Measurements from ENCODE around the gene RAD51B. TPM values are rescaled to one million over a fixed set of nuclear protein-coding genes. Genes with fewer than 3 reads are reported as not detected.

RAD51B gene
- total RNA-seq, 1 experiment from 2014 or later: 10.8 TPM

DNA sequence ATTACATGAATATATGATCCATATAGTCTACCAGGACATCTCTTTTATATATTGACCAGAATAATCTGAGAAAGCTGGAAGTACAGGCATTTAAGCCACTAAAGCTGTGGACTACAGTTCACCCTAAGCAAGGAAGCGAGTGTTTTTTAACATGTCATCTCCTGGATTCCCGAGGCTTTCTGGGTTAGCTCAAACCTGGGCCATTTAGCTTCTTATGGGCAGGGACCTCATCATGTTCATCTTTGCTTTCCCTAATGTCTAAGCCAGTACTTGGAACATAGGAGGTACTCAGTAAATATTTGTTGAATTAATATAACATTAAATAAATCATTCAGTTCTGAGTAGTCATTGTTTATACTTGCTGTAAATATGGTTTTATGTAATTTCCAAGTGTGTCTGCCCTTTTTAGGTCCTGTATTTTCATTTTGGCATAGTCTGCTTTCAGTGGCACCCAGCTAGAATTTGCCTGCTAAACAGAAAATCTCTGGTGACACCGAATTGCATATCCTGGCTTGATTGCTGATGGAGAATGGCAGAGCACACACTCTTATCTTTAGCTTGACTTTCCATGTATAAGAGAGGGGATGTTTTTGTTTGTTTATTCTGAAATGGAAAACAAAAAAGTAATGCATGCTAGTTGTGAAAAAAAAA, 628.8 kb downstream of the RAD51B start:
- no peaks in the 10 kb centered on the region for H3K36me3 ChIP-seq (ENCODE audit: low read depth, low read length)
- H3K9me3 ChIP-seq (ENCODE audit: low read length): no peaks in the 10 kb centered on the region
- H3K27me3 ChIP-seq (ENCODE audit: low read length): no peaks in the 10 kb centered on the region
- H3K9me2 ChIP-seq (replicated peaks; ENCODE audit: low read length): no peaks in the 10 kb centered on the region
- intact Hi-C loops (cut with micrococcal nuclease): loop anchor here (1.0 to 5.0 kb wide), 5 partner anchors 11 to 506 kb away; no protein-coding TSS in a partner anchor
- POLR2A ChIA-PET (ENCODE audit: unreplicated experiment): interaction anchor here (0.6 kb wide), 3 partner anchors 10 to 628 kb away, joined by 3 read pairs; no protein-coding TSS in a partner anchor
- CTCF ChIA-PET: interaction anchor here (0.5 to 0.6 kb wide), 3 partner anchors 56 to 235 kb away, joined by 3 to 4 read pairs (median 3); no protein-coding TSS in a partner anchor
- DNase-seq (peak; percentile 34), ATAC-seq (peak; percentile 87)
- H3K27ac ChIP-seq (ENCODE audit: low read length): no peak overlapping the region
- no peaks in the 10 kb centered on the region for H4K20me1 ChIP-seq (ENCODE audit: low read length)
- no peaks in the 10 kb centered on the region for H3K79me2 ChIP-seq (ENCODE audit: low read length)
- H3K4me3 ChIP-seq (ENCODE audit: low read length): no peak overlapping the region
- BruUV-seq (replicated peaks): no TSS peak
- H3K4me2 ChIP-seq (ENCODE audit: low read length): peak overlapping the region; percentile 0
- H3K4me1 ChIP-seq (ENCODE audit: insufficient read depth, low read length): peaks cover 30% of the 10 kb centered on the region
- H2AFZ ChIP-seq (ENCODE audit: low read length): no peak overlapping the region
- no peaks in the 10 kb centered on the region for H3F3A ChIP-seq (ENCODE audit: low read length, unreplicated experiment)
- no peak overlapping the region for H3K9ac ChIP-seq (ENCODE audit: low read length)
- TF ChIP-seq, protein P1, sequence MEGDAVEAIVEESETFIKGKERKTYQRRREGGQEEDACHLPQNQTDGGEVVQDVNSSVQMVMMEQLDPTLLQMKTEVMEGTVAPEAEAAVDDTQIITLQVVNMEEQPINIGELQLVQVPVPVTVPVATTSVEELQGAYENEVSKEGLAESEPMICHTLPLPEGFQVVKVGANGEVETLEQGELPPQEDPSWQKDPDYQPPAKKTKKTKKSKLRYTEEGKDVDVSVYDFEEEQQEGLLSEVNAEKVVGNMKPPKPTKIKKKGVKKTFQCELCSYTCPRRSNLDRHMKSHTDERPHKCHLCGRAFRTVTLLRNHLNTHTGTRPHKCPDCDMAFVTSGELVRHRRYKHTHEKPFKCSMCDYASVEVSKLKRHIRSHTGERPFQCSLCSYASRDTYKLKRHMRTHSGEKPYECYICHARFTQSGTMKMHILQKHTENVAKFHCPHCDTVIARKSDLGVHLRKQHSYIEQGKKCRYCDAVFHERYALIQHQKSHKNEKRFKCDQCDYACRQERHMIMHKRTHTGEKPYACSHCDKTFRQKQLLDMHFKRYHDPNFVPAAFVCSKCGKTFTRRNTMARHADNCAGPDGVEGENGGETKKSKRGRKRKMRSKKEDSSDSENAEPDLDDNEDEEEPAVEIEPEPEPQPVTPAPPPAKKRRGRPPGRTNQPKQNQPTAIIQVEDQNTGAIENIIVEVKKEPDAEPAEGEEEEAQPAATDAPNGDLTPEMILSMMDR (conservative IDR thresholded peaks at IDR 0.05; ENCODE audit: low read depth, low read length): no peak
- no peak for TF ChIP-seq EZH2 (IDR thresholded peaks at IDR 0.05; ENCODE audit: low read length, unreplicated experiment)
- no peak for TF ChIP-seq EZH2phosphoT487 (IDR thresholded peaks at IDR 0.05; ENCODE audit: borderline replicate concordance, low read length)

DNA sequence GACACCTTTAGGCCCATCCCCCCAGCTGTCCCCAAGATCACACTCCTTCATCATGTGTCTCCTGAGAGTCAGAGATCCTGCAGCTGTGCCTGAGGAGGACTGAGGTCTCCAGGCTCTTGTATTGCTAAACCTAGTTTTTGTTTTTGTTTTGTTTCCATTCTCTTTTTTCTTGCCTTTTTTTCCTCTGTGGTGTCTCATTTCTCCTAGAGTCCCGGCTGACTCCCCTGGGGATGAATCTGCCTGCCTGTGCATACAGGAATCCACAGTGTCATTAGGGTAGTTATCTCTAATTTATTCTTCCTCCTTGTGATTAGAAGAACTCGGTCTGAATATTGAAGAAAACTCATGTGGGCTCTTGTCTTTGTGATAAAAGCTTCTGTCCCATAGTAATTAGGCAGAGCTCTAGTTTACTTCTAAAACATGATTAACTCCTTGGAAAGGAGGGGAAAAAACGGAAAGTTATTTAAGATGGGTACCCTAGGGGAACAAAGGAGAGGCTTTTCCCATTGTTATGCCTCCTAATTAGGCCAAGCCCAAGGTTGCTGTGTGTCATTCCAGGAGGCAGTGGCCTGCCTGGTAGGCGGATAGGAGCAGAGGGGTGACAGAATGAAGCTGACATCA, 630.1 kb downstream of the RAD51B start:
- CTCF ChIA-PET: interaction anchor here (1.0 kb wide), 1 partner anchor 367 kb away, joined by 3 read pairs; no protein-coding TSS in a partner anchor
- H3K4me2 ChIP-seq (ENCODE audit: low read length): no peak overlapping the region
- ATAC-seq (no peak), DNase-seq (no peak)
- no peaks in the 10 kb centered on the region for H3K9me2 ChIP-seq (replicated peaks; ENCODE audit: low read length)
- no peak overlapping the region for H3K27ac ChIP-seq (ENCODE audit: low read length)
- no peaks in the 10 kb centered on the region for H3K36me3 ChIP-seq (ENCODE audit: low read depth, low read length)
- no peaks in the 10 kb centered on the region for H3K79me2 ChIP-seq (ENCODE audit: low read length)
- BruUV-seq (replicated peaks): no TSS peak
- H2AFZ ChIP-seq (ENCODE audit: low read length): no peak overlapping the region
- peaks cover 25% of the 10 kb centered on the region for H3K4me1 ChIP-seq (ENCODE audit: insufficient read depth, low read length)
- POLR2A ChIA-PET (ENCODE audit: unreplicated experiment): no interaction called here
- H3K4me3 ChIP-seq (ENCODE audit: low read length): no peak overlapping the region
- H3K27me3 ChIP-seq (ENCODE audit: low read length): no peaks in the 10 kb centered on the region
- intact Hi-C loops (cut with micrococcal nuclease): loop anchor here (2.0 to 5.0 kb wide), 2 partner anchors 37 to 507 kb away; no protein-coding TSS in a partner anchor
- H3F3A ChIP-seq (ENCODE audit: low read length, unreplicated experiment): no peaks in the 10 kb centered on the region
- TF ChIP-seq, protein P1 (conservative IDR thresholded peaks at IDR 0.05; ENCODE audit: low read depth, low read length): no peak
- TF ChIP-seq EZH2phosphoT487 (IDR thresholded peaks at IDR 0.05; ENCODE audit: borderline replicate concordance, low read length): no peak
- no peak for TF ChIP-seq EZH2 (IDR thresholded peaks at IDR 0.05; ENCODE audit: low read length, unreplicated experiment)
- no peak overlapping the region for H3K9ac ChIP-seq (ENCODE audit: low read length)
- no peaks in the 10 kb centered on the region for H3K9me3 ChIP-seq (ENCODE audit: low read length)
- H4K20me1 ChIP-seq (ENCODE audit: low read length): no peaks in the 10 kb centered on the region

Measured in PC-3 (cell line).